ENCODE results near the gene OR10J5. TPM values are rescaled to one million over a fixed set of nuclear protein-coding genes. Genes with fewer than 3 reads are reported as not detected.

OR10J5 gene
- total RNA-seq, 1 experiment from 2014 or later, result not detected

- POLR2A ChIA-PET, result no interaction called here
- H3K9me3 Mint-ChIP-seq, result peaks cover 10% of the 10 kb centered on the region
- no peak for DNase-seq (ENCODE audit: low spot score)
- no peaks in the 10 kb centered on the region for H3K27me3 Mint-ChIP-seq (ENCODE audit: low read depth)
- no peak for TF ChIP-seq OVOL2 (CRISPR knock-in tag; IDR thresholded peaks at IDR 0.05; ENCODE audit: borderline replicate concordance)
- TF ChIP-seq GTF2I (CRISPR knock-in tag; conservative IDR thresholded peaks at IDR 0.05), result no peak
- no peak for TF ChIP-seq ATF6 (CRISPR knock-in tag; IDR thresholded peaks at IDR 0.05)
- no peak for TF ChIP-seq NFATC4 (CRISPR knock-in tag; IDR thresholded peaks at IDR 0.05)
- TF ChIP-seq RORB (CRISPR knock-in tag; IDR thresholded peaks at IDR 0.05), result no peak
- TF ChIP-seq ZNF425 (CRISPR knock-in tag; conservative IDR thresholded peaks at IDR 0.05), result no peak
- no peak for TF ChIP-seq ZNF263 (CRISPR knock-in tag; IDR thresholded peaks at IDR 0.05; ENCODE audit: low read depth)
- CTCF ChIA-PET, result interaction anchor here (0.6 kb wide), 1 partner anchor 814 kb away, joined by 3 read pairs; no protein-coding TSS in a partner anchor
- H3K4me3 Mint-ChIP-seq, result no peak overlapping the region
- ATAC-seq, result no peak
- 0 out of 2 replicates have a peak, but pooled peaks cover 3% of the 10 kb centered on the region for H3K4me1 Mint-ChIP-seq
- no peaks in the 10 kb centered on the region for H3K36me3 Mint-ChIP-seq
- no peak overlapping the region for H3K27ac Mint-ChIP-seq
Observed at GRCh38 chr1:159492575-159493323, 43.1 kb downstream of the OR10J5 start.

Other genes with a start within 250 kb of the OR10J5 start
- not detected in 3 replicates for gene FCER1A, start 233.7 kb downstream of the OR10J5 start, total RNA-seq (2021)
- gene OR10J4, start 103.8 kb downstream of the OR10J5 start, total RNA-seq (2021), result not detected in 3 replicates
- gene OR10J1, start 96.3 kb downstream of the OR10J5 start, total RNA-seq (2021), result not detected in 3 replicates
- gene APCS, start 51.8 kb upstream of the OR10J5 start, total RNA-seq (2021), result 0.44 to 0.66 TPM (median 0.64 TPM) in 3 replicates
- 0.68 to 1.1 TPM (median 0.85 TPM) in 3 replicates for gene CRP, start 178.6 kb upstream of the OR10J5 start, total RNA-seq (2021)
- gene DUSP23, start 245.0 kb upstream of the OR10J5 start, total RNA-seq (2021), result 35.2 to 52.1 TPM (median 47.5 TPM) in 3 replicates